Ishikawa (cell line): ENCODE data around the gene MGAT1.

ENCODE experiments used
- EGR1 ChIP-seq: IDR thresholded peaks from 2 replicates; pipeline ENCODE4 v1.6.1; 2012
- EP300 ChIP-seq: IDR thresholded peaks from 2 replicates; pipeline ENCODE4 v1.6.1; 2012; ENCODE audit warnings: borderline replicate concordance
- TAF1 ChIP-seq: IDR thresholded peaks from 2 replicates; pipeline ENCODE4 v1.6.1; 2012; ENCODE audit warnings: low read depth, mild to moderate bottlenecking
- TCF12 ChIP-seq: IDR thresholded peaks from 2 replicates; pipeline ENCODE4 v1.6.1; 2012; ENCODE audit warnings: low read depth
- TEAD4 ChIP-seq: IDR thresholded peaks from 2 replicates; pipeline ENCODE4 v1.6.1; 2012
- YY1 ChIP-seq: IDR thresholded peaks from 2 replicates; pipeline ENCODE4 v1.6.1; 2012; ENCODE audit warnings: low read depth

DNA sequence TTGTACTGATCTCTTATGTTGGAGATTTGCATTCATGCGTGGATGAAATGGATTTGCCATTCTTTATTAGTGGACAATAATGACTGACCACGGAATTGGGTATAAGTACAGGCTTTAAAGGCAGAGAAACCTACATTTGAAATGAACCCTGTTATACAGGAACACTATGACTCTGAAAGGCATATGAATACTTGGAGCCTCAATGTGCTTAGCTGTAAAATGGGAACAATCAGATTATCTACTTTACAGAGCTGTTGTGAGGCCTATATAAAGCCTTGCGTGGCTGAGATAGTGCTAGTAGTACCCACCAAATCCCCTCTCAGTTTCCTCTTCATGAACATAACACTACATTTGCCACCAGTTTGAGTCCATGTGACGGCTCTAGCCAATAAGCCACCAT lies 18.9 kb upstream of the MGAT1 start:
- TF ChIP-seq TEAD4: no peak
- no peak for TF ChIP-seq TCF12
- no peak for TF ChIP-seq TAF1
- TF ChIP-seq YY1: no peak
- TF ChIP-seq EGR1: no peak
- TF ChIP-seq EP300: no peak
